Measurements from ENCODE around the gene MYL9.

DNA sequence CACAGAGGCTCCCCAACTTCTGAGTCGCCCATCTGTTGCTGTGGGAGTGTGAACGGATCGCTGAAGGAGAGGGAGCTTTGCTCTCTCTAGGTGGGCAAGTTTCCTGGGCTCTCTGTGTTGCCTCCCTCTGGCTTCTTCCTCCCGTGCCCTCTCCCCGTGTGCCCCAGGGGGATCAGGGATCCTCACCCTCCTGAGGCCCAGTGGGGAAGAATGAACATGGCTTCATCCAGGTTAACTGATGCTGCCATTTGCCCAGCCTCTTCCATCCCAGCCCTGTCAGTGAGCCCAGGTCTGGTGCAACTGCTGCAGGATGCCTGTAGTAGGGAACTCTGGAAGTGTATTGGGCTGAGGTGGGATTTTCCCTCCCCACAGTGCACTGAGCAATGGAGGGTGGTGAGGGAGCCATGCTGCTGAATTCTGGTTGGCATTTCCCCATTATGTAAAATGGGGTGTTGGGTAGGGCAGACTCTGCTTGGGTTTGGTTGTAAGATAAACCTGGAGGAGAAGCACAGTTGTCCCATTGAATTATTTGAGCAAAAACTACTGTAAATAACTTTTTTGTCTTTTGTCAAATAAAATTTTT is 52.1 kb downstream of the MYL9 start:
- TF ChIP-seq, protein P1, sequence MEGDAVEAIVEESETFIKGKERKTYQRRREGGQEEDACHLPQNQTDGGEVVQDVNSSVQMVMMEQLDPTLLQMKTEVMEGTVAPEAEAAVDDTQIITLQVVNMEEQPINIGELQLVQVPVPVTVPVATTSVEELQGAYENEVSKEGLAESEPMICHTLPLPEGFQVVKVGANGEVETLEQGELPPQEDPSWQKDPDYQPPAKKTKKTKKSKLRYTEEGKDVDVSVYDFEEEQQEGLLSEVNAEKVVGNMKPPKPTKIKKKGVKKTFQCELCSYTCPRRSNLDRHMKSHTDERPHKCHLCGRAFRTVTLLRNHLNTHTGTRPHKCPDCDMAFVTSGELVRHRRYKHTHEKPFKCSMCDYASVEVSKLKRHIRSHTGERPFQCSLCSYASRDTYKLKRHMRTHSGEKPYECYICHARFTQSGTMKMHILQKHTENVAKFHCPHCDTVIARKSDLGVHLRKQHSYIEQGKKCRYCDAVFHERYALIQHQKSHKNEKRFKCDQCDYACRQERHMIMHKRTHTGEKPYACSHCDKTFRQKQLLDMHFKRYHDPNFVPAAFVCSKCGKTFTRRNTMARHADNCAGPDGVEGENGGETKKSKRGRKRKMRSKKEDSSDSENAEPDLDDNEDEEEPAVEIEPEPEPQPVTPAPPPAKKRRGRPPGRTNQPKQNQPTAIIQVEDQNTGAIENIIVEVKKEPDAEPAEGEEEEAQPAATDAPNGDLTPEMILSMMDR (IDR thresholded peaks at IDR 0.05 in 2 of 3, conservative IDR thresholded peaks at IDR 0.05 in 1 of 3; ENCODE audit: borderline replicate concordance in 1 of 3, insufficient read depth in 1 of 3, low read depth in 2 of 3, low read length in 2 of 3), result no peak
- TF ChIP-seq POLR2AphosphoS5 (IDR thresholded peaks at IDR 0.05; ENCODE audit: low read depth, low read length), result no peak
- no peak for TF ChIP-seq SP1 (IDR thresholded peaks at IDR 0.05; ENCODE audit: low read depth)
- no peak for TF ChIP-seq ZNF274 (IDR thresholded peaks at IDR 0.05; ENCODE audit: low read depth, low read length)
- TF ChIP-seq, protein P2, sequence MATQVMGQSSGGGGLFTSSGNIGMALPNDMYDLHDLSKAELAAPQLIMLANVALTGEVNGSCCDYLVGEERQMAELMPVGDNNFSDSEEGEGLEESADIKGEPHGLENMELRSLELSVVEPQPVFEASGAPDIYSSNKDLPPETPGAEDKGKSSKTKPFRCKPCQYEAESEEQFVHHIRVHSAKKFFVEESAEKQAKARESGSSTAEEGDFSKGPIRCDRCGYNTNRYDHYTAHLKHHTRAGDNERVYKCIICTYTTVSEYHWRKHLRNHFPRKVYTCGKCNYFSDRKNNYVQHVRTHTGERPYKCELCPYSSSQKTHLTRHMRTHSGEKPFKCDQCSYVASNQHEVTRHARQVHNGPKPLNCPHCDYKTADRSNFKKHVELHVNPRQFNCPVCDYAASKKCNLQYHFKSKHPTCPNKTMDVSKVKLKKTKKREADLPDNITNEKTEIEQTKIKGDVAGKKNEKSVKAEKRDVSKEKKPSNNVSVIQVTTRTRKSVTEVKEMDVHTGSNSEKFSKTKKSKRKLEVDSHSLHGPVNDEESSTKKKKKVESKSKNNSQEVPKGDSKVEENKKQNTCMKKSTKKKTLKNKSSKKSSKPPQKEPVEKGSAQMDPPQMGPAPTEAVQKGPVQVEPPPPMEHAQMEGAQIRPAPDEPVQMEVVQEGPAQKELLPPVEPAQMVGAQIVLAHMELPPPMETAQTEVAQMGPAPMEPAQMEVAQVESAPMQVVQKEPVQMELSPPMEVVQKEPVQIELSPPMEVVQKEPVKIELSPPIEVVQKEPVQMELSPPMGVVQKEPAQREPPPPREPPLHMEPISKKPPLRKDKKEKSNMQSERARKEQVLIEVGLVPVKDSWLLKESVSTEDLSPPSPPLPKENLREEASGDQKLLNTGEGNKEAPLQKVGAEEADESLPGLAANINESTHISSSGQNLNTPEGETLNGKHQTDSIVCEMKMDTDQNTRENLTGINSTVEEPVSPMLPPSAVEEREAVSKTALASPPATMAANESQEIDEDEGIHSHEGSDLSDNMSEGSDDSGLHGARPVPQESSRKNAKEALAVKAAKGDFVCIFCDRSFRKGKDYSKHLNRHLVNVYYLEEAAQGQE (IDR thresholded peaks at IDR 0.05; ENCODE audit: low read depth), result no peak

Measured in HCT116 (cell line).